Right ventricle myocardium inferior (tissue), 1 donor: Measurements from ENCODE around the gene FAF1. TPM values are rescaled to one million over a fixed set of nuclear protein-coding genes. Genes with fewer than 3 reads are reported as not detected.
"Not testable (repeated sequence)": the region's sequence is repeated elsewhere in the genome, so short reads cannot be mapped to it uniquely, and the experiment has no call there.

Experiments
- ATAC-seq: fragments of 200-7000 bp; cut with Tn5 transposase; one replicate; pipeline ENCODE4 v1.9.1; 2020; ENCODE audit warnings: mild to moderate bottlenecking, moderate library complexity
- DNase-seq: peaks from one replicate; pipeline ENCODE4 v3.0.0; 2021; ENCODE audit errors: missing footprints
- intact Hi-C: fragments of 100-400 bp; cut with DNase I; formaldehyde crosslinking; loops from one replicate; pipeline ENCODE4 v1.11.0; 2022
- total RNA-seq: library from RNA; stranded (reverse); fragmentation: NEBNext Ultra II Directional; extraction: Animal tissue kit (Norgen Biotek cat#: 25700); gene quantifications from one replicate; pipeline ENCODE4 v1.2.1, GENCODE V29; 2021
- donor health status: DM: no; HTN: yes; CAD: no; lungs with severe emphysema.

The FAF1 gene
- total RNA-seq, 1 donor from 2014 or later: 80.4 TPM

DNA sequence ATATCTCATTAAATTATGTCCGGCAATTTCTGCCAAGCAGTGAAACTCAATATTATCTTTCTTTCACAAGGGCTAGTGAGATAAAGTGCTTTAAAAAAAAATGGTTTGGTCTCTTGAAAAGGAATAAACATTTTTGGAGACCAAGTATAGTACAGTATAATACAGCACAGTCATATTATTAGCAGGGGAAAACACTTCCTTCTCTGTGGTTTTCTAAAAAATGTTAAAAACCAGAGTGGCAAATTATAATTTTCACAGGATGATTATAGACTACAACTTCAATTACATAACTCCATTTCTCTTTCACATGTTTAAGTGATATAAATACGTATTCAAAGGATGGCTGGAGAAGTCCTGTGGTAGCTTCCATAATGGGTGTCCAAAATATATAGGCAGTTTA, 366.6 kb downstream of the FAF1 start:
- no peak for ATAC-seq
- intact Hi-C loops: no loop called here
- no peak for DNase-seq

DNA sequence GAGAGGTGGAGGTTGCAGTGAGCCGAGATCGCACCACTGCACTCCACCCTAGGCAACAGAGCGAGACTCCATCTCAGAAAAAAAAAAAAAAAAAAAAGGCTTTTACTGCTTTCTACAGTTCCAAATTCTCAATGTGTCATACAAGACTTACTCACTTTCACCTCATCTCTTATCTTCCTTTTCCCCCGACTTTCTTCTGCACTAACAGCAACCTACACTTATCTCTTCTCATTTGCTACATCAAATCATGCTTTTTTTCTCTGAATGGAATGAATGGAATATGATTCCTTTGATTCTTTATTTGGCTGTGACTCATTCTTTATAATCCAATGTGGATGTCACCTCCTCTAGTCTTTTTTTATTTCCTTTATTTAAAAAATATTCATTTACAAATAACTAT, 368.5 kb downstream of the FAF1 start:
- no peak for DNase-seq
- intact Hi-C loops: no loop called here
- ATAC-seq: no peak

DNA sequence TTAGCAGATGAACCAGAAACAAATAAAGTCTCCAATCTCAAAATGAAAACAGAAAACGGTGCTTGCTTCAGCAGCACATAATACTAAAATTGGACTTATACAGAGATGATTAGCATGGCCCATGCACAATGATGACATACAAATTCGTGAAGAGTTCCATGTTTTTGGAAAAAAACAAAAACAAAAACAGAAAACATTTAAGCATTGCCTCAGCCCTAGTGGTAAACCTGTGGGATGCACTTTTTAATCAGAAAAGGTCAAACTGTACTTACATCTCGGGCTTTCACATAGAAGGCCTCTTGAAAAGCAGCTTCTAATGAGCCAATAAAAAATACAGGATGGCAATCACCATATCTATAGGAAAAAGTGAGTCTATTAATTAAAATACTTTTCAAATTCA, 377.7 kb downstream of the FAF1 start:
- no peak for ATAC-seq
- intact Hi-C loops: no loop called here
- DNase-seq: no peak

DNA sequence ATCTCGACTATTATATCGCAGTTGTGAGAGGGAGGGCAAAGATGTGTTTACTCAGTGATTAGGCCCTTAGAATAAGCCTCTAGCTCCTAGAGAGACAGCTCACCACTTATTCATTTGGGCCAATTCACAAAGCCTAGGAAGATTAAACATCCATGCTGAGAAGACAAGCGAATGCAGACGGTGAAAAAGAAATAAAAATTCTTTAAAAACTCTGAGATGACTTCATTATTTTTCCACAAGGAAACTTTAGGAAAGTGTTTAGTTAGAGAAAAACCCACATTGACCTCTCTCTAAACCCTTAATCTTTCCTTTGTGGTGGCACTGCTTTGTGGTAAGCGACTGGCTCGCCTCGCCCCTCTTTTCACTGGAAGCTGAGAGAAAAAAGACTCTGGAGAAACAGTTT, 390.0 kb downstream of the FAF1 start:
- DNase-seq (no peak), ATAC-seq (no peak)
- intact Hi-C loops: no loop called here

DNA sequence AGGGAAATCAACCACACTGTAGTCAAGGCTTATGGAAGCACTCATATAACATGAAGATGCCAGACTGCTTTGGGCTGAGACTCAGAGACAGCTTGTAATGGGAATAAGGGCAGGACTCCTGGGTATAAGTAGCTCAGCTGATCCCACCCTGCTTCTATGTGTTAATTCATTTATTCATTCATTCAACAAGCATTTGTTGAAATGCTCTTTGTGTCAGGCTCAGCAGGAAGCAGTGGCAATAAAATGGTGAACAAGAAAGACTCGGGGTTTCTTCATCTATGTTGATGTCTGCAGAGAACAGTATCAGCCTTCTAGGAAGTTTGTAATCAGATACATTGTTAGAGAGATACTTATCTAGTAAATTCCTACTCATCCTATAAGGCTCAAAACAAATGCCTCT, 391.3 kb downstream of the FAF1 start:
- intact Hi-C loops: no loop called here
- no peak for ATAC-seq
- no peak for DNase-seq

DNA sequence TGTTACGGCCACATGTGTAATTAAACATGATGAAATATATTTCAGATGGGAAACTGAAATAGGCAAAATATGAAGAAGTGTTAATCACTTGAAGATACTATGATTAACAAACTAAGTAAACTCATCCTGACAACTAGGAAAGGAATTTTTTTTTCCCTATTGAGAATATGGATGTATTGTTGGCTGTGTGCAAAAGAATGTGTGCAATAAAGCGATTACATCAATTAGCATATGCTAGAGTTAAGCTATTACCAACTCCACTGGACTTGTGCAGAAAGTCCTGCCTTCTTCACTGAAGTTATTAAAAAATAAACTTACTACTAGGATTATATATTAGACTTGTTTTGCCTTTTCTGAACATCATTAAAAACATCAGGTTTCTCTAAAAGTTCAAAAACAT, 393.7 kb downstream of the FAF1 start:
- ATAC-seq (no peak), DNase-seq (no peak)
- intact Hi-C loops: no loop called here

DNA sequence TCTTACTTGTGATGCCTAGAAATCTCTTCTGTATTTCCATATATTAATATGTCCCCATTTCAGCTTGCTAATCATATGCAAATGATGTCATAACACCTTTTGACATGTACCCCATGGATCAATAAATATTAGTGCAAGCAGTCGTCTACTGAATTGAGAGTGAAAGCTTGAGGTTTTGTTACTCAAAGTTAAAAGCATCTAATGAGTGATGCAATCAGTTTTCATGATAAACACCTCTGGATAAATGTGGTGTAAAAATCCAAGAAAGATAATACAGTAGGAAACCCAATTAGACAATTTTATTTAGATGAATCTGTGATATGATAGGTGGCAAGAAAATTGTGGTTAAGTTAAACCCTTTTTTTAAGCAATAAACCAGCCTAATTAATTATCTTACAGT, 395.6 kb downstream of the FAF1 start:
- no peak for ATAC-seq
- no peak for DNase-seq
- intact Hi-C loops: no loop called here

DNA sequence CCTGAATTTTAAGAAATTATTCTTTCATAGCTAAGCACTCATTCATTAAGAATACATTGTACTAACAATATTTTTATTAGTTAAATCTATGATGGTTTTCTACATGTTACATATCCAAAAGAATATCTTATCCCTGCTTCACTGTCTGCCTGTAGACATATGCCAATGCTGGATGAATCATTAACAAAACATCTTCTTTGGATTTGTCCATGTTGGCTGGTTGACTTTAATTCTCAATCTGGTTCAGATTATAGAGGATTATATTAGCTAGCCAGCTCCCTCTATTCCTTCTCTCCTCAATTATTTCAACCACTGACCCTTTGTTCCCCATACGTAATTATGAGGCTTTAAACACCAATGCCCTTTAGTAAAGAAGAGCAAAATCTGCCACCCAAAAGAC, 398.0 kb downstream of the FAF1 start:
- intact Hi-C loops: no loop called here
- no peak for ATAC-seq
- no peak for DNase-seq

DNA sequence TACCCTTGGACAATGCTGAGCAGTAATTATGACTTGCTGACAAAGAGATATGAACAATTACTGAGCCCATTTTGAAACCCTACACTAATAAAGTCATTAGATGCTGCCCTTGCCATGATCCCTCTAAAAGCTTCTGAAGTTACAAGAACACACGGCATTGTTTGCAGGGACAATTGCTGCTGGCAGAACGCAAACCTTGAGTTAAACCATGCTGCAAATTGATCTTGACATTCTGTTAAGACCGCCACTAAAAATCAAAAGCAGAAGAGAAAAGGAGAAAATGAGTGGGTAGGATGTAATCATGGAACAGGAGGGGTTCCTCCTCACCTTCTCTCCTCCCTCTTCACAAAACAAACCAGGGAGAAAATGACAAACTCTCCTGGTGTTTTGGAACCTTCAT, 400.6 kb downstream of the FAF1 start:
- DNase-seq (no peak), ATAC-seq (no peak)
- intact Hi-C loops: no loop called here

DNA sequence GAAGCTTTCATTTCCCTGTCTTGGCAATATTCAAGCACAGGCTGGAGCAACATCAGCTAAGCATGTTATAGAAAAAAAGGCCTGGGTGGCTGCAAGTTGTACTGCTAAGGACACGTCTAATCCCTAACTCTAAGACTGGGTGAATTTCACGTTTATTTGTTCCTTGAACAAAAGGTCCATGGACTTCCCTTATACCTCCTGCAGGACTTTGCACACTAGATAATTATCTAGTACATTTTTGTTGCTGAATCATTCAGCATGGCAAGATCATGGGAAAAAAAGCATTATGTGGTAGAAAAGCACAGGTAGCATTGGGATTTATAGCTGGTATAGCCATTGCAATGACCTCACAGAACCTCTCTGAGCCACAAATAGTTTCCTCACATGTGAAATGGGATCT, 406.1 kb downstream of the FAF1 start:
- DNase-seq: no peak
- no peak for ATAC-seq

DNA sequence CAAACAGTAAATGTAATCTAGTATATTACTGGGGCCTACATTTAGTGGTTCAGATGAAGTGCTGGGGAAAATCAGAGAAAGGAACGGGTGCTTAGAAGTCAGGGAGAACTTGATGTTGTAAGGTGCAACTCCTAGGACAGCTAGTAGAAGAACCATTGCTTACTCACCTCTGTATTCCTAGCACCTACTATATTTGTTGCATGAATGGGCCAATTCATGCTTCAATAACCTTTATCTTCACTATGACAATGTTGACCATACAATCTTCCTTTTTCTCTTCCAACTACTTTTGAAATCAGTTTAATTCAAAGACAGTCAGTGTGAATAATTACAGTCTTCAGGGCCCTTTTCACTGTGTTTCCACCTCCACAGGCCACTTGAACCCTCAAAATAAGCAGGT, 411.8 kb downstream of the FAF1 start:
- no peak for ATAC-seq
- intact Hi-C loops: no loop called here

More for the DNA sequence above, 406.1 kb downstream of the FAF1 start:
- intact Hi-C loops: no loop called here

DNA sequence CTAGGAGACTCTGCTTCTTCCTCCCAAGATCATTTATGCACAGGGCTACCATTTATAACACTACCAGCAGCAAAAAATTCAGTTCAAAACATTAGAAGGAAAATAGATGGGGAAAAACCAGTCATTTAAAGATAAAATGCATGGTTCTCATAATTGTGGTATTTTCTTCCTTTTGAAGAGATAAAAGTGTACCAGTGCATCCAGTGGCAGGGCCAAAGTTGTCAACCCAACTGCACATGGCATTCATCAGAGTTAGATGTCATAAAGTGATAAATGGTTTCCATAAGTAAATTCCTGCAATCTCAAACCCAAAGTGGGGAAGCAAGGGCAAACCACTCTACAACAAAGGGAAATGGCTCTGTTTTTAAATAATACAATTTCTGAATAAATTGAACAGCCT, 417.7 kb downstream of the FAF1 start:
- intact Hi-C loops: no loop called here
- ATAC-seq: no peak
- no peak for DNase-seq

More for the DNA sequence above, 411.8 kb downstream of the FAF1 start:
- DNase-seq: no peak

DNA sequence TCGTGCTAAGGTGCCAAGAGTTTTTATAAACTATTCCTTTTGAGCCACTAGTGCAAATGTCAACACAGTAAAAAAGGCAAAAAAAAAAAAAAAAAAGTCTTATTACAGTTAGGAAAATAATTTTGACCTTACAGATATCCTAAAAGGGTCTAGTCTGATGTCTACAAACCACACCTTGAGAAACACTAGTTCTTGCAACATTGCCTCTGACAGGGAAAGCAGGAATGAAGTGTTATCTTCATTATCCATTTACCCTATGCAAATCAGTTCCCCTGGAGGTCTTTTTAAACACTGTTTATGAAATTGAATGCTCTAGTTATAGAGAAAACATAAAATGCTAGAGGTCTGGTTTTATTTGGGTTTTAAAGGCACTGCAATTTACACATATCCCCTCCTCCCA, 421.6 kb downstream of the FAF1 start:
- DNase-seq: no peak
- intact Hi-C loops: no loop called here
- ATAC-seq: no peak

DNA sequence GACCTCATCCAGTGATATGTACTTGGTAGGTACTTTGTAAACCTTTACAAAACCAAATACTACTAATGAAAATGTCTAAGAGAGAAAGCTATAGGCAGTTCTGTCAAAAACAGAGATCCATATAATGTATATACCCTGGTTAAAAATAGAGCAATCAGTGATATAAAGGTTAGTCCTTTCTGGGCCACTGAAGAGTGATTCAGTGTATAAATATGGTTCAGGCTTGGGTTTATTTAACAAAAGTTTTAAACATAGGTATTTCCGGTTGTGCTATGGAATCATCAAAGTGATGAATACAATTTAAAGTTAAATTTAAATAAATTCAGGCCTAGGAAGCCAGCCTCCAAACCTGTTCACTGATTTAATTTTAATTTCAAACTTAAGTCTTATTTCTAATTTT, 428.5 kb downstream of the FAF1 start:
- no peak for ATAC-seq
- intact Hi-C loops: no loop called here
- no peak for DNase-seq

DNA sequence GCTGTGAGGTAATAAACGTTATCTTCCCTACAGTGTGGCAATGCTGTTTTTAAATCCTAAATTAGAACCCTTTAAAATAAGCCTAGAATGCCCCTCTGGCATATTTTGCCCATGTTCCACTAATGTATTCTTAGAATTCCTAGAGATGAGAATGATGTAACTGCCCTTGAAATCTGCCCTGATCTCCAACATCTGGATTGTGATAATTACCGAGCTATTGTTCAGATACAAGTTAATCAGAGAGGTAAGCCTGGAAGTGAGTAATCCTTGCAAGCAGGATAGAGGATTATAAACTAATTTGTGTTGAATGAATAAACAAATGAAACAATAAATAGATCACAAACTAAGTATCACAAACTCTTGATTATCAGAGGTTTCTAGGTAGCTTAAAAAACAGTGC, 429.0 kb downstream of the FAF1 start:
- no peak for DNase-seq
- ATAC-seq: no peak
- intact Hi-C loops: no loop called here

DNA sequence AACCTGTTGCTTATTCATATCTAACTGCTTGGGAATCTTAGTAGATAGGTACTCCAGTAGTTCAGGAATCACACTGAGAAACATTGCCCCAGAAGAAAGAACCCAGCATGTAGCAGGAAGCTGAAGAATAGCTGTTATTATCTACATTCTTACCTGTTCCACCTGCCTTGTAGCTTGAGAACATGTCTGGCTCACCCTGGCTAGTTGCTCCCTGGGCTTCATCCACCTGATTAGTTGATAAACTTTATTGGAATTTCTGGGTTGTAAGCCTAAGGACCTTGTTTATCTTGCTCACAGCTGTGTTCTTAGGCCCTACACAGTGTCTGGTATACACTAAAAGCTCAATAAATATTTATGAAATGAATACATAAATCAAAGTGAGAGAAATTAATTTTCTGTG, 430.6 kb downstream of the FAF1 start:
- no peak for ATAC-seq
- intact Hi-C loops: no loop called here
- DNase-seq: no peak

DNA sequence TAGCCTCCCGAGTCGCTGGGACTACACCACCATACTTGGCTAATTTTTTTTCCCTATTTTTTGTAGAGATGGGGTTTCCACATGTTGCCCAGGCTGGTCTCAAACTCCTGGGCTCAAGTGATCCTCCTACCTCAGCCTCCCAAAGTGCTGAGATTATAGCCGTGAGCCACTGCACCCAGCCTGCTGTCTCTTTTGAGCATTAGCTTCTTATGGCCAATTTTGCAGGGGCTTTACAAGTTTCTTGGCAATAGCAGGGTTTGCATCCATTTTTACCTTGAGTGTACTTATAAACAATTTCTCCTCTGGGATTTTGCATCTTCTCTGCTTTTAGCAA, 432.1 kb downstream of the FAF1 start:
- DNase-seq, ATAC-seq, intact Hi-C loops: not testable (repeated sequence)

DNA sequence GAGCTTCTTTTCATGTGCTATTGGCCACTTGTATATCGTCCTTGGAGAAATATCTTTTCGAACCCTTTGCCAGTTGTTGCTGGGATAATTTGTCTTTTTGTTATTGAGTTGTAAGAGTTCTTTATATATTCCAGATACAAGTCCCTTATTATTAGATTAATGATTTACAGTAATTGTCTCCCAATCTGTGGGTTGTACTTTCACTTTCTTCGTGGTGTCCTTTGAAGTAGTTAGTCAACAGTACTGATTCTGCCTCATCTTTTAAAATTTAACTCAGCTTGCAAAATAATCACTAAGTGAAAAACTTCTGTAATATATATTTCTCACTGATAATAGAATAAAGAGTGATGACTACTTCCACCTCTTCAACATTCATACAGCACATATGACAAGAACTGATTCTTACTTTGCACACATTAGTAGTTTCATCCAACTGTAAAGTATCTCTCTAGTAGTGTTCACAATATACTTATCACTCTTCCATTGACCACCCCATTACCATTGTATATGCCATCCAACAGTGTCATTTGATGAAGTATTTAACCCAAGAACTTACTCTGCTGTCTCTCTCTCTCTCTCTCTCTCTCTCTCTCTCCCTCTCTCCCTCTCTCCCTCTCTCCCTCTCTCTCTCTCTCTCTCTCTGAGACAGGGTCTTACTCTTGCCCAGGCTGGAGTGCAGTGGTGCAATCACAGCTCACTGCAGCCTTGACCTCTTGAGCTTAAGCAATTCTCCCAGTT, 432.6 kb downstream of the FAF1 start:
- intact Hi-C loops: no loop called here
- no peak for DNase-seq
- no peak for ATAC-seq

DNA sequence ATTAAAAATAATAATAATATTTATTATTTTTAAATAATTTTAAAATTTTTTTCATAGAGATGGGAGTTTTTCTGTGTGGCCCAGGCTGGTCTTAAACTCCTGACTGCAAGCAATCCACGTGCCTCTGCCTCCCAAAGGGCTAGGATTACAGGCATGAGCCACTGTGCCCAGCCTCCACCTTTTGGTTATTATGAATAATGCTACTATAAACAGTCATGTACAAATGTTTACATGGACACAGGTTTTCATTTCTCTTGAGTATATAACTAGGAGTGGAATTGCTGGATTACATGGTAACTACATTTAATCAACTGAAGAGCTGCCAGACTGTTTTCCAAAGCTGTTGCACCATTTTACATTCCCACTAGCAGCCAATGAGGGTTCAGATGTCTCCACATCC, 433.6 kb downstream of the FAF1 start:
- intact Hi-C loops: no loop called here
- DNase-seq: no peak
- no peak for ATAC-seq

DNA sequence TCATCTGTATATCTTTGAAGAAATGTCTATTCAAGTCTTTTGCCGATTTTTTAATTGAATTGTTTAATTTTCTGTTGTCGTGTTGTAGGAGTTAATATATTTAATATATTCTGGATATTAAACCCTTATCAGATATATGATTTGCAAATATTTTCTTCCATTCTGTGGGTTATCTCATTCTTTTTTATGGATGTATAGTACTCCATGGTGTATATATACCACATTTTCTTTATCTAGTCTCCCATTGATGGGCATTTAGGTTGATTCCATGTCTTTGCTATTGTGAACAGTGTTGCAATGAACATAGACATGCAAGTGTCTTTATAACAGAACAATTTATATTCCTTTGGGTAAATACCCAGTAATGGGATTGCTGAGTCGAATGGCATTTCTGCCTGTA, 436.5 kb downstream of the FAF1 start:
- intact Hi-C loops: no loop called here
- no peak for DNase-seq
- no peak for ATAC-seq

DNA sequence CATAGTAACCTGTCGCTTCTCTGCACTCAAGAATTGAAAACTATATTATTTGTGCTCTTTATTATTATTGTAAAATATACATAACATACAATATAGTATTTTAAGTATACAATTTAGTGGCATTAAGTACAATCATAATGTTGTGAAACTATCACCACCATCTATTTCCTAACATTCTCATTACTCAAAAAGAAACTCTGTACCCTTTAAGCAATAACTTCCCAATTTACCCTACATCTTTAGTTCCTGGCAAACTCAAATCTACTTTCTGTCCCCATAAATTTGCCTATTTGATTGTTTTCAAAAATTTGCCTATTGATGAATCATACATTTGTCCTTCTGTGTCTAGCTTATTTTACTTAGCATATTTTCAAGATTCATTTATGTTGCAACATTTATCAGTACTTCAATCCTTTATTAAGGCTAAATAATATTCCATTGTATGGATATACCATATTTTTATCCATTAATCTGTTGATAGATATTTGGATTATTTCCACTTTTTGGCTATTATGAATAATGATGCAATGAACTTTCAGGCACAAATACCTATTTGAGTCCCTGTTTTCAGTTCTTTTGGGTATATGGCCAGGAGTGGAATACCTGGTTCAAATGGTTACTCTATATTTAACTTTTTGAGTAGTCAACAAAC, 437.2 kb downstream of the FAF1 start:
- intact Hi-C loops: no loop called here
- ATAC-seq: no peak
- DNase-seq: no peak
